ENCODE data around the gene MAP2K7.
"Not testable (repeated sequence)": the region's sequence is repeated elsewhere in the genome, so short reads cannot be mapped to it uniquely, and the experiment has no call there.

Gene MAP2K7

GRCh38 chr19:7928741-7929701 lies 25.3 kb downstream of the MAP2K7 start:
- no peak overlapping the region for H3K4me3 ChIP-seq (ENCODE audit: control insufficient read depth, low read depth, low read length)
- peak; percentile 39 for TF ChIP-seq CTCF (conservative IDR thresholded peaks at IDR 0.05; ENCODE audit: control insufficient read depth, insufficient read depth, low read depth, low read length)
- peak; percentile 87 for DNase-seq (ENCODE audit: low read depth)

- not testable (repeated sequence) for H3K4me3 ChIP-seq (ENCODE audit: control insufficient read depth, low read depth, low read length)
- DNase-seq (ENCODE audit: low read depth): peak; percentile 23
These were observed 26.4 kb downstream of the MAP2K7 start for GRCh38 chr19:7930030-7930429.

GRCh38 chr19:7930765-7931164 lies 27.1 kb downstream of the MAP2K7 start:
- DNase-seq (ENCODE audit: low read depth): no peak
- H3K4me3 ChIP-seq (ENCODE audit: control insufficient read depth, low read depth, low read length): no peak overlapping the region
- TF ChIP-seq CTCF (conservative IDR thresholded peaks at IDR 0.05; ENCODE audit: control insufficient read depth, insufficient read depth, low read depth, low read length): no peak

- no peak overlapping the region for H3K4me3 ChIP-seq (ENCODE audit: control insufficient read depth, low read depth, low read length)
- no peak for TF ChIP-seq CTCF (conservative IDR thresholded peaks at IDR 0.05; ENCODE audit: control insufficient read depth, insufficient read depth, low read depth, low read length)
- no peak for DNase-seq (ENCODE audit: low read depth)
These were observed 27.8 kb downstream of the MAP2K7 start for GRCh38 chr19:7931221-7932061.

GRCh38 chr19:7932276-7932929 lies 28.7 kb downstream of the MAP2K7 start:
- TF ChIP-seq CTCF (conservative IDR thresholded peaks at IDR 0.05; ENCODE audit: control insufficient read depth, insufficient read depth, low read depth, low read length): no peak
- DNase-seq (ENCODE audit: low read depth): no peak
- no peak overlapping the region for H3K4me3 ChIP-seq (ENCODE audit: control insufficient read depth, low read depth, low read length)

- H3K4me3 ChIP-seq (ENCODE audit: control insufficient read depth, low read depth, low read length): no peak overlapping the region
- DNase-seq (ENCODE audit: low read depth): no peak
- TF ChIP-seq CTCF (conservative IDR thresholded peaks at IDR 0.05; ENCODE audit: control insufficient read depth, insufficient read depth, low read depth, low read length): no peak
These were observed 29.2 kb downstream of the MAP2K7 start for GRCh38 chr19:7932930-7933300.

All from fibroblast of mammary gland (primary cell).